Naive thymus-derived CD8-positive, alpha-beta T cell (primary cell): ENCODE results near the gene OR51D1. TPM values are rescaled to one million over a fixed set of nuclear protein-coding genes. Genes with fewer than 3 reads are reported as not detected.

Experiments
- ATAC-seq, 2 donors: fragments of 150-1000 bp; cut with Tn5 transposase in 1 of 2; sonication (Bioruptor Pico), chemical (Tn5 transposase) in 1 of 2; 1 replicate in 1 of 2; 2 replicates in 1 of 2; pipeline ENCODE4 v1.10.0; 2021; ENCODE audit warnings: mild to moderate bottlenecking in 2 of 2, moderate library complexity in 2 of 2
- POLR2A ChIA-PET: fragments of 350-600 bp; sonication (Branson Sonifier 250); formaldehyde crosslinking; loops from one replicate; lab custom pipeline; 2021; ENCODE audit warnings: antibody characterized with exemption; lab: Charles Lee
- DNase-seq, 10 donors: peaks; one replicate each; pipeline versions ENCODE4 v3.0.0 to v3.0.0-alpha.2; 2020 to 2022
- H3K27ac Mint-ChIP-seq, 10 donors: one replicate each; pipeline ENCODE4 v1.8.0; 2020 to 2022; ENCODE audit warnings: mild to moderate bottlenecking in 10 of 10, mixed read lengths in 10 of 10, moderate library complexity in 4 of 10, inconsistent platforms in 1 of 10
- H3K27me3 Mint-ChIP-seq, 5 donors: one replicate each; pipeline ENCODE4 v1.8.0; 2021 to 2022; ENCODE audit warnings: mixed read lengths in 5 of 5
- H3K36me3 Mint-ChIP-seq, 3 donors: one replicate each; pipeline ENCODE4 v1.8.0; 2020 to 2022; ENCODE audit warnings: mixed read lengths in 3 of 3, mild to moderate bottlenecking in 2 of 3, inconsistent platforms in 1 of 3
- H3K4me1 Mint-ChIP-seq, 4 donors: one replicate each; pipeline ENCODE4 v1.8.0; 2021 to 2022; ENCODE audit warnings: mixed read lengths in 4 of 4
- H3K4me3 Mint-ChIP-seq, 10 donors: one replicate each; pipeline ENCODE4 v1.8.0; 2020 to 2022; ENCODE audit warnings: mild to moderate bottlenecking in 10 of 10, mixed read lengths in 10 of 10, moderate library complexity in 6 of 10, inconsistent platforms in 1 of 10
- H3K9me3 Mint-ChIP-seq, 9 donors: one replicate each; pipeline ENCODE4 v1.8.0; 2020 to 2022; ENCODE audit warnings: mixed read lengths in 9 of 9, mild to moderate bottlenecking in 3 of 9, inconsistent platforms in 1 of 9, moderate library complexity in 1 of 9
- polyA plus RNA-seq, 3 donors: library from polyadenylated mRNA; unstranded; fragments of 300-500 nt; fragmentation: Illumina TruSeq; gene quantifications; one replicate each; pipeline ENCODE4 v1.2.3, GENCODE V29; 2021
- total RNA-seq, 8 experiments: library from RNA in 2 of 8; stranded (reverse) in 2 of 8; gene quantifications; one replicate each; pipeline ENCODE4 v1.2.3 and lab custom pipeline; 2021 to 2026

Gene OR51D1, protein sequence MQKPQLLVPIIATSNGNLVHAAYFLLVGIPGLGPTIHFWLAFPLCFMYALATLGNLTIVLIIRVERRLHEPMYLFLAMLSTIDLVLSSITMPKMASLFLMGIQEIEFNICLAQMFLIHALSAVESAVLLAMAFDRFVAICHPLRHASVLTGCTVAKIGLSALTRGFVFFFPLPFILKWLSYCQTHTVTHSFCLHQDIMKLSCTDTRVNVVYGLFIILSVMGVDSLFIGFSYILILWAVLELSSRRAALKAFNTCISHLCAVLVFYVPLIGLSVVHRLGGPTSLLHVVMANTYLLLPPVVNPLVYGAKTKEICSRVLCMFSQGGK
- total RNA-seq (not detected), polyA plus RNA-seq (not detected), total RNA-seq (lab: John Stamatoyannopoulos, UW) (0 reads per million in 6 experiments)

DNA sequence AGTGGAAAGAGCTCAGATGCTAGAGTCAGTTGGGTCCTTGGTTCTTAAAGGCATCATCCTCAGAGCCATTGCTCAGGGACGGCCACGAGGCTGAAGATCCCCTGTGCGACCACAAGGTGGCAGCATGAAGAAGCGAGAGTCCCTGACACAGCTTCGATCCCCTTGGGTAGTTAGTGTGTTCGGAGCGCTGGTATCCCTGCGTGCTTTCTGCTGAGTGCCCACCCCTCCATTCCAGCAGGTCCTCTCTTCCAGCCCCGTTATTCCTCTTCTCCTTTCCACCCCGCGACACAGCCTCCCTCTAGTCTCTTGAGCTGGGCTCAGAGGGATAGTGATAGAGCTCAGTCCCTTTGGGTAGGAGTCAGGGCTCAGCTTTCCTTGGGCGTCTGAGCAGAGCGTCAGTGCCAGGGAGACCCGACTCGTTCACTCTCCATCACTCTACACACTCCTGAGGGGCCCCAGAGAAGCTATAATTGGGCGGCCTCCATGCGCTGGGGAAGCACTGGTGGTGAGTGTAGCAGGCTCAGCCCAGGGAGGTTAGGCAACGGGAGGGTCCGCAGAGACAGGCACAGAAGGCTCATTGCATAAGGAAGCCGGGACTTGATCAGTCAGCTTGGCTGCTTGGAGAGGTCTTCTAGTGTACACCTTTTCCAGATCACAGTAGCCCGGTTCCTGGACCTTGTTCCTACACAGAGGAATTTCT is at the start of gene OR51D1:
TSS of gene OR51D1 (plus strand) at position 516 of the 700 bp plus-strand sequence. CDS start 2,314 bp downstream, outside the sequence.
- no peaks in the 10 kb centered on the region for H3K4me1 Mint-ChIP-seq
- H3K36me3 Mint-ChIP-seq: no peaks in the 10 kb centered on the region
- DNase-seq: peak; percentile 34 to 76 (median 54)
- POLR2A ChIA-PET: no interaction called here
- peaks cover 0 to 2% (median 0%) of the 10 kb centered on the region in 9 donors for H3K9me3 Mint-ChIP-seq
- no peak within 1 kb of the TSS for H3K4me3 Mint-ChIP-seq
- H3K27me3 Mint-ChIP-seq: peaks cover 5 to 23% (median 10%) of the 10 kb centered on the region in 5 donors
- peak; percentile 89 to 94 for ATAC-seq
- no peak within 1 kb of the TSS for H3K27ac Mint-ChIP-seq

DNA sequence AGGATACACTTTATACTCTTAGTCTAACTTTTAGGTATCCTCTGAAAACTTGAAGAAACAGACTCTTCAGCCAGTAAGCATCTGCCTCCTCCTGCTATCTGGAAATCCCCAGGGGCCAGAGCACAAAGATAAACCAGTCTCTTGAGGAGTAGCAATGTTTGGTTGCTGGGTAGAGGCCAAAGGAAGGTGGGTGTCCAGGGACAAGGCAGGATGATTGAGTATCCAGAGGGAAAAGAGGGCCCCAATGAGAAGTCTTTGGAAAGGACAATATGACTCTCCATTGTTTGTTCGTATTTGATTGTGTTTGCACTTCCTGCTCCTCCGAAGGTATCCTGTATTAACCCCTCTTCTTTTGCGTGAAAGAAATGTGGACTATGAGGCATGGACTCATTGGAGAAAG is 48.3 kb upstream of the OR51D1 start:
- no peak for ATAC-seq

DNA sequence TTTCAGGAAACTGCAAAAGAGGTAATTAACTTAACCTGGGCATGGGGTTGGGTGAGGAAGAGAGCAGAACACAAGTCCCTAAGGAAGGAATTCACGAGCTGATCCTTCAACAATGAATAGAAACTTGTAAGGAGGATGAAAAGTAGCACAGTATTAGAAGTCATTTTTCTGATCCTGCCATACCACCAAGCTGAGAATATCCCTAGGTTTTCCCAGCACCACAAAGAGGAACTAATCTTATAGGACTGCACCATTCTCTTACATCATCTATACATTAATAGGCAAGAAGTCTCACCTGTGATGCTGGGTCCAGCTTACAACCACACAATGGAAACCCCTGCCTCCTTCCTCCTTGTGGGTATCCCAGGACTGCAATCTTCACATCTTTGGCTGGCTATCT is 43.5 kb upstream of the OR51D1 start, which contains the start of gene OR52I1:
TSS of gene OR52I1 (plus strand) at position 301 of the 400 bp plus-strand sequence. CDS start at position 301, 0 bp downstream.
- POLR2A ChIA-PET: no interaction called here
- Mint-ChIP-seq H3K27me3 (no peaks in the 10 kb centered on the region), H3K4me3 (no peak within 1 kb of the TSS), H3K4me1 (peaks cover 0 to 8% (median under 1%) of the 10 kb centered on the region in 4 donors), H3K36me3 (peaks cover 0 to 27% (median 13%) of the 10 kb centered on the region in 3 donors), H3K27ac (no peak within 1 kb of the TSS), H3K9me3 (no peaks in the 10 kb centered on the region)
- DNase-seq: no peak
- no peak for ATAC-seq

More for the DNA sequence above, 48.3 kb upstream of the OR51D1 start:
- DNase-seq: no peak
- Mint-ChIP-seq H3K4me1 (no peaks in the 10 kb centered on the region), H3K36me3 (peaks cover 0 to 4% (median 0%) of the 10 kb centered on the region in 3 donors), H3K27ac (no peak overlapping the region), H3K9me3 (no peaks in the 10 kb centered on the region), H3K4me3 (no peak overlapping the region), H3K27me3 (peaks cover 6 to 21% (median 14%) of the 10 kb centered on the region in 5 donors)
- POLR2A ChIA-PET: no interaction called here

DNA sequence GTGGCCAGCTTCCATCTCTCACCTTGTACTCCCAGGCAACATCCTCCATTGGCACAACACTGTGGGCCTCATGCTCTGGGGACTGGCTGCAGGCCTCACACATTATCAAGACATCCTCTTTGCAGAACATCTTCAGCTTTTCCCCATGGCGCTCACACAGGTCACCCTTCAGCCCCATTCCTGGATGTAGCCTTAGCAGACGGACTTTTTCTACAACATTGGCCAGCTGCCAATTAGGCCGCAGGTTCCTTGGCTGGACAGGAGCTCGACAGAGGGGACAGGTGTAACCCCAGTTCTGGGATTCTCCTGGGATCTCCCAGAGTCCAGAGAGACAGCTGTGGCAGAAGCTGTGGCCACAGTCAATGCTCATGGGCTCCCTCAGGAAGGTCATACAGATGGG is 32.2 kb upstream of the OR51D1 start:
- DNase-seq: no peak
- POLR2A ChIA-PET: no interaction called here
- ATAC-seq: no peak
- Mint-ChIP-seq H3K36me3 (peaks cover 0 to 49% (median 21%) of the 10 kb centered on the region in 3 donors), H3K27me3 (no peaks in the 10 kb centered on the region), H3K27ac (peak overlapping the region in 1 of 10 donors; percentile 7), H3K4me1 (peaks cover 22 to 56% (median 45%) of the 10 kb centered on the region in 4 donors), H3K9me3 (peaks cover 0 to 3% (median 0%) of the 10 kb centered on the region in 9 donors), H3K4me3 (peak overlapping the region in 1 of 10 donors; percentile 20)

DNA sequence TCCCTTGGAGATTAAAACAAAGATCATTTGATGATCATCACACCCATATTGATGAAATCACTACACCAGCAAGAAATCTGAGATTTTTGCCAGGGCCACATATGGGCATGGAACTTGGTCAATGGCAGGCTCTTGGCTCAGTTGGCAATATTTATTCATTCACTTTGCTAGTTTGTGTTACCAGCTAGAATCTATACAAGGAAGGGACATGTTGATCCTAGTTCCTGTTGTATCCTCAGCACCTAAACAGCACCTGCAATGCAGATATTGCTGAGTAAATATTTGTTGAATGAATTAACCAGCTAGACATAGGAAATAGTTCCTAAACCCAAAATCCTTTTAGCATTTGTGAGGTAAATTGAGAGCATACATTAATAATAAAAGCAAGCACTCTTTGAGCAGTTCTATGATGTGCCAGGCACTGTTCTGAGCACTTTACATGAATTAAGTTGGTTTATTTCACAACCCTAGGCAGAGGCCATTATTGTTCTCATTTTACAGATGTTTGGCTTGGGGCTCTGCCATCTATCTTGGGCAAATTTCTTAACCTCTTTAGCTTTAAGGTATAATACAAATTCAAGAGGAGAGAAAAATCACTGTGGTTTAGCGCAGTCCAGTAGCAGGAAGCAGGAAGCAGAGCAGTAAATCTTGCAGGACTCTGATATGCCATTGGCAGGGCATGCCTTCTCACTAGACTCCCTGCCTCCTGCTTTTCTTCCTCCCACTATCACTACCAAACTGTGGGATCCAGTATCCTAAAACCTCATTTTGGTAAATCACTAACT is 30.9 kb upstream of the OR51D1 start:
- POLR2A ChIA-PET: no interaction called here
- no peaks in the 10 kb centered on the region for H3K27me3 Mint-ChIP-seq
- H3K27ac Mint-ChIP-seq: peak overlapping the region in 7 of 10 donors; percentile 93 to 98 (median 96)
- DNase-seq (no peak), ATAC-seq (no peak)
- H3K4me1 Mint-ChIP-seq: peaks cover 27 to 64% (median 51%) of the 10 kb centered on the region in 4 donors
- peak overlapping the region; percentile 89 to 98 (median 96) for H3K4me3 Mint-ChIP-seq
- H3K36me3 Mint-ChIP-seq: peaks cover 0 to 35% (median 9%) of the 10 kb centered on the region in 3 donors
- H3K9me3 Mint-ChIP-seq: peaks cover 0 to 3% (median 0%) of the 10 kb centered on the region in 9 donors

DNA sequence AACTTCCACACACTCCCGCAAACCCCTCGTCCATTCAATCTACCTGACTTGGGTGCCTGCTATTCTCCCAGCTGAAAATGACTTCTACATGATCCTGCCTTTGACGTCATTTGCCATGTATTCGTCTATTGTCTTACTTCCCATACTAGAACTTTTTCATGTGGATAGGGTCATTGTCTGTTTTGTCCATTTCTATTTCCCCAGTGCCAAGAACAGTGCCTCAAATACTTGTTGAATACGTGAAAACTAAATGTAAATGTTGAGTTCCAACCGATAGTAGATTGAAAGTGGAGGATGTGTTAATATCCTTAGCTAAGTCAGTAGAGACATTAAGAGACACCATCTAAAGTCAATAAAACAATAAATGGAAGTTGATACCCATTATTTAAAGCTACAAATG is 30.2 kb upstream of the OR51D1 start:
- peaks cover 26 to 64% (median 51%) of the 10 kb centered on the region in 4 donors for H3K4me1 Mint-ChIP-seq
- no peaks in the 10 kb centered on the region for H3K27me3 Mint-ChIP-seq
- peak overlapping the region; percentile 89 to 98 (median 96) for H3K4me3 Mint-ChIP-seq
- H3K9me3 Mint-ChIP-seq: peaks cover 0 to 3% (median 0%) of the 10 kb centered on the region in 9 donors
- H3K36me3 Mint-ChIP-seq: peaks cover 0 to 29% (median 4%) of the 10 kb centered on the region in 3 donors
- ATAC-seq (no peak), DNase-seq (no peak)
- peak overlapping the region; percentile 93 to 98 (median 96) for H3K27ac Mint-ChIP-seq
- POLR2A ChIA-PET: no interaction called here

DNA sequence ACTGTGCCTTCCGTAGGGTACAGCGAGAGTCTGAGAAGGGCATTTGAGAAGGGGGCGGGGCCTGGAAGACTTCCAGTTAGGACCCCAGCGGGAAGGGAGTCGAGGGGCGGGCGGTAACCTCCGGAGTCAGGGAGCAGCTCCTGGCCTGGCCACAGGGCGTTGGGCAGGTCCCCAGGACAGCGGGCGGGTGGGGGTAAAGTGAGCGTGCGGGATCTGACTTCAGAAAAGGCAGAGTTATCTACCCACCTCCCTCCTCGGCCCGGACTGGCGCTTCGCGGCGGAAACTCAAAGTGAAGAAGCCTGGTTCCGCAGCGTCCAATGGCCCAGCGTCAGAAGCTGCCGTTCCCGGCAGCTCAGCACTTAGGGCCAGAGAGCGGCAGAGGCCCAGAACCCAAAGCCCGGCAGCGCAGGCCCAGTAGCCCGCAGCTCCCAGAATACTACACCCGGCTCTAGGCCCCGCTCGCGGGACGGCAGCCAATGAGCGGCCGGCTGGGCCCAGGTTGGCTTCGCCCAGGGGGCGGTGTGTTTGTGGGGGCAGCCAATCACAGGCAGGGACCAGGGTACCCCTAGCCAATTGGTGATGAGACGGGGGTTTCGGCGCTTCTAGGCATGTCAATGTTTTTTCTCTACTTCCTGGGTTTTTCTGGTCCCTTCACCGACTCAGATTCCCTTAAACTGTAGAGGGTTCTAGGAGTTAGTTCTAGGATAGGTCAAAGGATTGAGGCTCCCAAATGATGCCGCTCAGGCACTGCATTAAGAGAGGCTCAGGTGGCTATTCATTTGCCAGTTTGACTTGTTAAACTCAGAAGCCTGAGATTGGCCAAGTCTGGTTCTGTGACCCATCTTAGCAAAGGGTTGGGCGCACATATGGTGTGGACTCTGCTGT is 29.3 kb upstream of the OR51D1 start, which contains the start of gene TRIM68:
TSS of gene TRIM68 (minus strand) at position 451 of the 886 bp plus-strand sequence. CDS start 2,727 bp downstream, outside the sequence.
- peaks cover 25 to 64% (median 51%) of the 10 kb centered on the region in 4 donors for H3K4me1 Mint-ChIP-seq
- no peaks in the 10 kb centered on the region for H3K27me3 Mint-ChIP-seq
- H3K4me3 Mint-ChIP-seq: peak within 1 kb of the TSS; percentile 89 to 98 (median 96)
- DNase-seq: peak; percentile 90 to 96 (median 94)
- peak within 1 kb of the TSS; percentile 93 to 98 (median 96) for H3K27ac Mint-ChIP-seq
- ATAC-seq: peak; percentile 99 to 100
- H3K36me3 Mint-ChIP-seq: peaks cover 0 to 21% (median 2%) of the 10 kb centered on the region in 3 donors
- POLR2A ChIA-PET: no interaction called here
- peaks cover 0 to 3% (median 0%) of the 10 kb centered on the region in 9 donors for H3K9me3 Mint-ChIP-seq

DNA sequence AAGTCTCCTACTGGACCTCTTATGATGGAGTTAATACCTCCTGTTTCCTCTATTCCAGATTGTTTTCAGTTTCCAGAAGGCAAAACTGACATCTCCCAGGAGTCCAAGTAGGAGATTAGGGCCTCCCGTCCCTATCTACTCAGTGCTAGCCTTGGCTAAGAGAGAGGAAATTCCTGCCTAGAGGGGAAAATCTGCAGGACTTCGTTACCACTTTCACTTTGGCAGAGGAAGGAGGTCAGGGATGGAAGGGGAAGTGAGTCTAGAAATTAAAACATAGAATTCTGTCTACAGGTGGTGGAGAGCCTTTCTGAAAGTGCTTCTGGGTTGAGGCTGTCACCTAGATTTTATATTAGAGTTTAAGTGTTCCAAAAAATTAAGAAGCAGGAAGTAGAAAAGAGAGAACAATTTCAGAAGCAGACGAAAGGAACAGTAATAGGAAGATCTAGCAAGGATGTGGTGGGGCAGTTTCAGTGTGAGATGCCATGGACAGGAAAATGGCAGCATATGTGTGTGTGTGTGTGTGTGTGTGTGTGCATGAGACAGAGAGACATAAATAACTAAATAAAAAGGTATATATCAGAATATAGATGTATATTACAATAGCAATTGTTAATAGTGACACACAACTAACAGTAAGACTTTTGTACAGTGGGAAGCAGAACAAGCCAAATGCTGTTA is 26.9 kb upstream of the OR51D1 start:
- POLR2A ChIA-PET: no interaction called here
- peaks cover 20 to 49% (median 43%) of the 10 kb centered on the region in 4 donors for H3K4me1 Mint-ChIP-seq
- H3K36me3 Mint-ChIP-seq: no peaks in the 10 kb centered on the region
- ATAC-seq (no peak), DNase-seq (peak in 2 of 10 donors; percentile 9 to 19)
- peak overlapping the region; percentile 40 to 98 (median 78) for H3K4me3 Mint-ChIP-seq
- peaks cover 0 to 3% (median 0%) of the 10 kb centered on the region in 9 donors for H3K9me3 Mint-ChIP-seq
- peak overlapping the region; percentile 41 to 98 (median 95) for H3K27ac Mint-ChIP-seq
- H3K27me3 Mint-ChIP-seq: peaks cover 0 to 7% (median 2%) of the 10 kb centered on the region in 5 donors

DNA sequence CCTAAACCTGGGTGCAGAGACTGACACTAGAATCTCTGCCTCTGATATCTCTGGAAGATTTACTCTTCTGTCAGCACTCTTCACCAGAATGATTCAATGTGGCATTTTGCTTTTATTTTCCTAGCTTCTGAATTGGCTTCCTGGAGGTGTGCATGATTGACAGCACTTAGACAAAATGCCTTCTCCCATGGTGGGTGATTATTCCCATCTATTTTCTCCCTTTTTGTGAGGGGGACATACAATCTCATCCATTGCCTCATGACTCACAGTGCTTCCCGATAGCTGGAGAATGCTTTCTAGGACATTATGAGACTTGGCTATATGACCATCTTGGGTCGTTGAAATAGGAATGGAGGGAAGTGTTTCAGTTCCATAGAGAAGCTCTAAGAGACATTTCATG is 25.3 kb upstream of the OR51D1 start:
- Mint-ChIP-seq H3K4me1 (peaks cover 18 to 34% (median 31%) of the 10 kb centered on the region in 4 donors), H3K4me3 (no peak overlapping the region), H3K27me3 (peaks cover 2 to 15% (median 6%) of the 10 kb centered on the region in 5 donors), H3K9me3 (peaks cover 0 to 3% (median 0%) of the 10 kb centered on the region in 9 donors), H3K27ac (peak overlapping the region in 1 of 10 donors; percentile 20), H3K36me3 (no peaks in the 10 kb centered on the region)
- ATAC-seq (no peak), DNase-seq (no peak)
- POLR2A ChIA-PET: no interaction called here

DNA sequence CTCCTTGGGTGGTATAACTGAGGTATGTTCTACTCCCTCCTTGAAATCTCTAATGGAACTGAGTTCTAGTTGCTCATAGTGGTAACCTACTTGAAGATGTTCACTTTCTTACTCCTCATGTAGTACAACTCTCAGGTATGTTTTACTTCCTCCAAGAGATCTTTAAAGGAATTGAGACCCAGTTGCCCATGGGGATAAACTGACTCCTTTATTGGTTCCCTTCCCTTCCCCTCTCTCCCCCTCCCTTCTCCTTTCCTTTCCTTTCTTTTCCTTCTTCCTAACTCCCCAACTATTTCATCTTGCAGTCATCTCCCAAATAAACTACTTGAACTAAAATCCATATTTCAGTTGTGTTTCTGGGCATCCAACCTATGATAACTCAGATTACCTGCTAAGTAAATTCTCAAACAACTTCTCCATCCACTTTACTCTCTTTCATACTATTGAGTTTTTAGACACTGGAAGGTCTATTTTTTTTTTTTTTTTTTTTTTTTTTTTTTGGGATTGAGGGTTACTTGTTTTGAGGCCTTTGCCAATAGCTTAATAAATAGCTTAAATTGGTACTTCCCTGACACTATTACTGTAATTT is 21.3 kb upstream of the OR51D1 start:
- H3K4me3 Mint-ChIP-seq: no peak overlapping the region
- H3K27me3 Mint-ChIP-seq: peaks cover 13 to 23% (median 16%) of the 10 kb centered on the region in 5 donors
- DNase-seq: no peak
- no peak overlapping the region for H3K27ac Mint-ChIP-seq
- peaks cover 0 to 1% (median 0%) of the 10 kb centered on the region in 9 donors for H3K9me3 Mint-ChIP-seq
- peaks cover 0 to 2% (median 0%) of the 10 kb centered on the region in 4 donors for H3K4me1 Mint-ChIP-seq
- H3K36me3 Mint-ChIP-seq: no peaks in the 10 kb centered on the region
- ATAC-seq: no peak
- POLR2A ChIA-PET: no interaction called here
